Measurements from ENCODE around the gene TAAR8.
"Not testable (repeated sequence)": the region's sequence is repeated elsewhere in the genome, so short reads cannot be mapped to it uniquely, and the experiment has no call there.

TAAR8 gene

GRCh38 chr6:132525866-132526265 is 26.6 kb upstream of the TAAR8 start:
- peaks cover 61% of the 10 kb centered on the region for H3K27me3 Mint-ChIP-seq (ENCODE audit: low read depth)
- no peaks in the 10 kb centered on the region for H3K9me3 Mint-ChIP-seq
- no peak overlapping the region for H3K27ac Mint-ChIP-seq
- H3K36me3 Mint-ChIP-seq (ENCODE audit: low read depth): no peaks in the 10 kb centered on the region
- no peak overlapping the region for H3K4me3 Mint-ChIP-seq
- H3K4me1 Mint-ChIP-seq (ENCODE audit: low read depth): no peaks in the 10 kb centered on the region

GRCh38 chr6:132526461-132526860 is 26.0 kb upstream of the TAAR8 start:
- H3K9me3 Mint-ChIP-seq: no peaks in the 10 kb centered on the region

GRCh38 chr6:132527791-132528190 is 24.7 kb upstream of the TAAR8 start:
- H3K27ac Mint-ChIP-seq: no peak overlapping the region
- H3K4me3 Mint-ChIP-seq: no peak overlapping the region
- peaks cover 54% of the 10 kb centered on the region for H3K27me3 Mint-ChIP-seq (ENCODE audit: low read depth)
- no peaks in the 10 kb centered on the region for H3K9me3 Mint-ChIP-seq
- H3K4me1 Mint-ChIP-seq (ENCODE audit: low read depth): no peaks in the 10 kb centered on the region
- H3K36me3 Mint-ChIP-seq (ENCODE audit: low read depth): no peaks in the 10 kb centered on the region

More at GRCh38 chr6:132526461-132526860, 26.0 kb upstream of the TAAR8 start:
- Mint-ChIP-seq H3K4me1 (ENCODE audit: low read depth) (no peaks in the 10 kb centered on the region), H3K36me3 (ENCODE audit: low read depth) (no peaks in the 10 kb centered on the region), H3K27ac (no peak overlapping the region), H3K27me3 (ENCODE audit: low read depth) (peaks cover 64% of the 10 kb centered on the region), H3K4me3 (no peak overlapping the region)

GRCh38 chr6:132530293-132530974 is 22.0 kb upstream of the TAAR8 start:
- H3K4me1 Mint-ChIP-seq (ENCODE audit: low read depth): no peaks in the 10 kb centered on the region
- H3K27me3 Mint-ChIP-seq (ENCODE audit: low read depth): peaks cover 37% of the 10 kb centered on the region
- no peaks in the 10 kb centered on the region for H3K9me3 Mint-ChIP-seq
- no peak overlapping the region for H3K27ac Mint-ChIP-seq
- no peak overlapping the region for H3K4me3 Mint-ChIP-seq
- H3K36me3 Mint-ChIP-seq (ENCODE audit: low read depth): no peaks in the 10 kb centered on the region

GRCh38 chr6:132534546-132534945 is 17.9 kb upstream of the TAAR8 start:
- not testable (repeated sequence) for H3K9me3 Mint-ChIP-seq, H3K27ac Mint-ChIP-seq

GRCh38 chr6:132537145-132537544 is 15.3 kb upstream of the TAAR8 start:
- Mint-ChIP-seq H3K27ac (no peak overlapping the region), H3K36me3 (ENCODE audit: low read depth) (no peaks in the 10 kb centered on the region), H3K9me3 (no peaks in the 10 kb centered on the region), H3K4me3 (no peak overlapping the region), H3K4me1 (ENCODE audit: low read depth) (no peaks in the 10 kb centered on the region), H3K27me3 (ENCODE audit: low read depth) (peaks cover 25% of the 10 kb centered on the region)

More at GRCh38 chr6:132534546-132534945, 17.9 kb upstream of the TAAR8 start:
- H3K27me3 Mint-ChIP-seq (ENCODE audit: low read depth): peaks cover 28% of the 10 kb centered on the region
- H3K36me3 Mint-ChIP-seq (ENCODE audit: low read depth); H3K4me3 Mint-ChIP-seq; H3K4me1 Mint-ChIP-seq (ENCODE audit: low read depth): not testable (repeated sequence)

GRCh38 chr6:132537977-132538376 is 14.5 kb upstream of the TAAR8 start, which contains the start of gene TAAR9:
TAAR9 (plus strand) TSS chr6:132538277; CDS start chr6:132538290, 13 bp downstream.
- Mint-ChIP-seq H3K27ac (no peak within 1 kb of the TSS), H3K27me3 (ENCODE audit: low read depth) (peaks cover 25% of the 10 kb centered on the region), H3K4me3 (no peak within 1 kb of the TSS), H3K36me3 (ENCODE audit: low read depth) (no peaks in the 10 kb centered on the region), H3K4me1 (ENCODE audit: low read depth) (no peaks in the 10 kb centered on the region), H3K9me3 (no peaks in the 10 kb centered on the region)

GRCh38 chr6:132544826-132545225 is 7.6 kb upstream of the TAAR8 start:
- Mint-ChIP-seq H3K27ac (no peak overlapping the region), H3K27me3 (ENCODE audit: low read depth) (peaks cover 22% of the 10 kb centered on the region), H3K36me3 (ENCODE audit: low read depth) (no peaks in the 10 kb centered on the region), H3K4me3 (no peak overlapping the region), H3K9me3 (no peaks in the 10 kb centered on the region), H3K4me1 (ENCODE audit: low read depth) (no peaks in the 10 kb centered on the region)

- H3K4me1 Mint-ChIP-seq (ENCODE audit: low read depth): no peaks in the 10 kb centered on the region
- H3K27me3 Mint-ChIP-seq (ENCODE audit: low read depth): peaks cover 26% of the 10 kb centered on the region
- no peaks in the 10 kb centered on the region for H3K36me3 Mint-ChIP-seq (ENCODE audit: low read depth)
- no peak overlapping the region for H3K4me3 Mint-ChIP-seq
- H3K27ac Mint-ChIP-seq: no peak overlapping the region
- H3K9me3 Mint-ChIP-seq: no peaks in the 10 kb centered on the region
Measured at GRCh38 chr6:132548746-132549463, 3.6 kb upstream of the TAAR8 start.

GRCh38 chr6:132551214-132551613 is 1.3 kb upstream of the TAAR8 start:
- H3K36me3 Mint-ChIP-seq (ENCODE audit: low read depth): no peaks in the 10 kb centered on the region
- H3K9me3 Mint-ChIP-seq: no peaks in the 10 kb centered on the region
- no peak overlapping the region for H3K27ac Mint-ChIP-seq
- no peak overlapping the region for H3K4me3 Mint-ChIP-seq
- H3K4me1 Mint-ChIP-seq (ENCODE audit: low read depth): no peaks in the 10 kb centered on the region
- peaks cover 32% of the 10 kb centered on the region for H3K27me3 Mint-ChIP-seq (ENCODE audit: low read depth)

GRCh38 chr6:132560087-132560486 is 7.6 kb downstream of the TAAR8 start:
- H3K4me3 Mint-ChIP-seq; H3K27ac Mint-ChIP-seq; H3K36me3 Mint-ChIP-seq (ENCODE audit: low read depth); H3K9me3 Mint-ChIP-seq; H3K27me3 Mint-ChIP-seq (ENCODE audit: low read depth); H3K4me1 Mint-ChIP-seq (ENCODE audit: low read depth): not testable (repeated sequence)

- no peaks in the 10 kb centered on the region for H3K9me3 Mint-ChIP-seq
- no peak overlapping the region for H3K4me3 Mint-ChIP-seq
- H3K27me3 Mint-ChIP-seq (ENCODE audit: low read depth): peaks cover 5% of the 10 kb centered on the region
- no peaks in the 10 kb centered on the region for H3K4me1 Mint-ChIP-seq (ENCODE audit: low read depth)
- H3K36me3 Mint-ChIP-seq (ENCODE audit: low read depth): no peaks in the 10 kb centered on the region
- no peak overlapping the region for H3K27ac Mint-ChIP-seq
Measured at GRCh38 chr6:132566404-132566803, 13.9 kb downstream of the TAAR8 start.

GRCh38 chr6:132567566-132567965 is 15.1 kb downstream of the TAAR8 start:
- peaks cover 5% of the 10 kb centered on the region for H3K27me3 Mint-ChIP-seq (ENCODE audit: low read depth)
- no peaks in the 10 kb centered on the region for H3K9me3 Mint-ChIP-seq
- H3K4me1 Mint-ChIP-seq (ENCODE audit: low read depth): no peaks in the 10 kb centered on the region
- H3K27ac Mint-ChIP-seq: no peak overlapping the region
- no peak overlapping the region for H3K4me3 Mint-ChIP-seq
- H3K36me3 Mint-ChIP-seq (ENCODE audit: low read depth): no peaks in the 10 kb centered on the region

- no peaks in the 10 kb centered on the region for H3K9me3 Mint-ChIP-seq
- H3K4me3 Mint-ChIP-seq: no peak overlapping the region
- peaks cover 9% of the 10 kb centered on the region for H3K27me3 Mint-ChIP-seq (ENCODE audit: low read depth)
- no peak overlapping the region for H3K27ac Mint-ChIP-seq
- no peaks in the 10 kb centered on the region for H3K4me1 Mint-ChIP-seq (ENCODE audit: low read depth)
- no peaks in the 10 kb centered on the region for H3K36me3 Mint-ChIP-seq (ENCODE audit: low read depth)
Measured at GRCh38 chr6:132568611-132569010, 16.1 kb downstream of the TAAR8 start.

- Mint-ChIP-seq H3K36me3 (ENCODE audit: low read depth) (no peaks in the 10 kb centered on the region), H3K9me3 (no peaks in the 10 kb centered on the region), H3K27ac (no peak overlapping the region), H3K4me1 (ENCODE audit: low read depth) (no peaks in the 10 kb centered on the region), H3K27me3 (ENCODE audit: low read depth) (peaks cover 11% of the 10 kb centered on the region), H3K4me3 (no peak overlapping the region)
Measured at GRCh38 chr6:132569170-132569569, 16.7 kb downstream of the TAAR8 start.
